Eye (tissue), 1 donor: Measurements from ENCODE around the gene FRMPD2.
"Not testable (repeated sequence)": the region's sequence is repeated elsewhere in the genome, so short reads cannot be mapped to it uniquely, and the experiment has no call there.

Source experiments
- DNase-seq: peaks from one replicate; pipeline ENCODE4 v3.0.0-alpha.2; 2015

The FRMPD2 gene

DNA sequence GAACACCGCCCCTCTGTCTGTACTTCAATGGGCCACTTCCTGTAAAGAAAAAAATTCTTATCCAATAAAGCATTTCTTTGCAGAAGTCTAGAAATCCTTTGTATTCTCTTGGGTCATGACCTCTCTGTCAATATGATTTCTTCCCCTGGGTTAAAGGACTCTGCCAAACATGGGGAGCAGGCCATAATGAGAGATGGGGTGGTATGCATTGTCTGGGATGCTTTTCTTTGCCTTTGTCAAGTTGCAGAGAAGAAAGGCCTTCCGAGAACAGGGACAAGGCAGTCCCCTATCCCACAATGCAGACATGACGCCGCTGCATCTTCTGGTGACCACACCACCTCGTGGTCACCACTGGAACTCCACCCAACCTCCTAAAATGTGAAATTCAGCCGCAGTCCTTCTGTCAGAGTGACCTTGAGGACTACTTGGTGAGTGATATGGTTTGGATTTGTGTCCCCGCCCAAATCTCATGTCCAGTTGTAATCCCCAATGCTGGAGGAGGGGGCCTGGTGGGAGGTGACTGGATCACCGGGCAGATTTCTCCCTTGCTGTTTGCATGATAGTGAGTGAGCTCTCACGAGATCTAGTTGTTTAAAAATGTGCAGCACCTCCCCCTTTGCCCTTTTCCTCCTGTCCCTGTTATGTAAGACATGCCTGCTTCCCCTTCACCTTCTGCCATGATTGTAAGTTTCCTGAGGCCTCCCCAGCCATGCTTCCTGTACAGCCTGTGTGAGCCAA is 15.2 kb upstream of the FRMPD2 start:
- DNase-seq = peak; percentile 89

DNA sequence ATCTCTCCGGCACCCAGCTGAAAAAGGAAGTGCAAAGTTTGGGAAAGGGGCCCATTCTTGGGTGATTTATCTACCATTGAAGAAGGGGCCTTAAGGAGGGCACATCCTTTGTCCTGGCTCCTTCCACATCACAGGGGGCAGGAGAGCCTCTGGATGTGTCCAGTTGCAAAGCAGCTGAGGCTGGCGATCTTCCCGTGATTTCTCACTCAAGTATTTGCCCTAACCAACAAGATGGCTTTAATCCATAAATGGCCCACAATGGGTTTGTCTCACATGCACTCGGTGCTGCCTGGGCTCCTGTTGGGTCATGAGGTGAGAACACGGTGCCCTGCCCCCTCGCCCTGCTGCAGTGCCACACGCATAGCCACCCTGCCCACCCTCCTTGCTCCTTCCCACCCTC is 14.2 kb upstream of the FRMPD2 start:
- no peak for DNase-seq

DNA sequence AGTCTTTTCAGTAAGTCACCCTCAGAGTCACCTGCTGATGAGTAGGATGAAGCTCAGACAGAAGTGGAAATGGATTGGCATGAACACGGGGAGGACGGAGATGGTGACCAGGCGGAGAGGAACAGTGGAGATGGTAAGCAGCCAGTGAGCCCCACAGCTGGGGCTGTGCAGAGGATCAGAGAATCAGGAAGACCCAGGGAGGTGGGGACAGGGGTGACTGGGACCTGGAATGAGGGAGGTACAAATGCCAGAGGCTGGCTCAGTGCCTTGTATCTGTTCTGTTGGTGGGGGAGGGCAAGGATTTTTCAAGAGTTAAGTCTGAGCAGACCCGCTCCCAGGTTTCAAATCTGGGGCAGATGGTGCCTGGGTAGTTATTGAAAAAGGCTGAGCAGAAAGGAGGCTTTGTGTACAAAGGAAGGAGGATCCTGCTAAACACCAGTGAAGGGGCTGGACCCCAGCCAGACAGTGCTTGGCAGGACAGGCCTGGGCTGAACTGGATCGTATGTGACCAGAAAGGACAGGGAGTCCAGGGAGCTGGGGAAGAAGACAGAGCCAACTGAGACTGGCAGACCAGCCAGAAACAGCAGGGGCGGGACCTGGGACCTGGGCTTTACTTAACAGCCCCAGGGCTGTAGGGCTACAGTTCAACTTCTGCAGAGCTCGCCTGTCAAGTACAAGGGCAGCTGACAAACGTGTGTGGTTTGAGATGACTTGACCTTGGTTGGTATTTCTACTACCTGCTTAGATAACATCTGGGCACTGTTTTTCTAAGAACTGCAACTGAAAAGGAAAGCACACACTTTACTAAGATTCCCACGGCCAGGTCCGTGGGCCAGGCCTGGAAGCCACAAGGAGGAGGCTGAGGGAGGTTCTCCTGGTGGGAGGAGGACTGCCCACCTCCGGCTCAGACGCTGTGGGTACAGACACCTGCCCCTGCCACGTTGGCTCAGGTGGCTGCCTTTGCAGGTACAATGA is 13.2 kb upstream of the FRMPD2 start:
- DNase-seq = peak; percentile 35

GRCh38 chr10:48286356-48286755 is 11.9 kb upstream of the FRMPD2 start:
- DNase-seq = no peak

- no peak for DNase-seq
Observed at GRCh38 chr10:48285710-48286109, 11.2 kb upstream of the FRMPD2 start.

DNA sequence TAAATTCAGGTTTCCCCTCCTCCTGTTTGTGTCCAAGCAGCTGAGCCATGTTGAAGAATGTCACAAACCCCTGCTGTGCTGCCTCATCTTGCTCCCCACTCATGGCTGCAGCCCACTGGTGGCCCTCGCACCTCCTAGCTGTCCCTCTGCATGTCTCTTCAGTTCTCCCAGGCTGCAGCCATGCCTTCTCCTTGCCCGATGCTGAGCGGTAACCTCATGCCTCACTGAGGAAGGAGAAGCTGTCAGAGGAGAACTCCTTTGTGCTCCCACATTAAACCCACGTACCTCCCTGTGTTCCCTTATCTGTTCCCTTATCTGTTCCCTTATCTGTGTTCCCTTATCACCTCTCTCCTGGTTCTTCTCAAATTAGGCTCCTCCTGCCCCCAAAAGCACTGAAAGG is 10.3 kb upstream of the FRMPD2 start:
- no peak for DNase-seq

GRCh38 chr10:48284002-48284546 is 9.6 kb upstream of the FRMPD2 start:
- DNase-seq = no peak

DNA sequence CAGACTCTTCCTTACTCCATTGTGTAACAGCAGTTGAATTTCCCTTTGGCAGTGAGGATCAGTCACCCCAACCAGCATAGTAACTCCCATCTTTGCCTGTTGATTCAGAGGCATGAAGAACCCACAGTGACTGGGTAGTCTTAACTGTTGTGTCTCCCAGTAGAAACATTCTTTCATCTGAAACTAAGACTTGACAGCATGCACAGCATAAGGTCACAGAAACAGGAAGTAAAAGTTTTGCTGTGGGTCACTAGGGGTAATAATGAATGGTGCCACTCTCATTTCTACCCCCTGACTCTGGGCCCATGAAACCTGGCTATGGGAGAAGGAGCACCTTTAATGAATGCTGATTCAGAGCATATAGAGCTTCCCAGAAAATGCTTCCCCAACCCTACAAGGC is 8.3 kb upstream of the FRMPD2 start:
- no peak for DNase-seq

GRCh38 chr10:48281697-48282096 is 7.2 kb upstream of the FRMPD2 start:
- DNase-seq = not testable (repeated sequence)

DNA sequence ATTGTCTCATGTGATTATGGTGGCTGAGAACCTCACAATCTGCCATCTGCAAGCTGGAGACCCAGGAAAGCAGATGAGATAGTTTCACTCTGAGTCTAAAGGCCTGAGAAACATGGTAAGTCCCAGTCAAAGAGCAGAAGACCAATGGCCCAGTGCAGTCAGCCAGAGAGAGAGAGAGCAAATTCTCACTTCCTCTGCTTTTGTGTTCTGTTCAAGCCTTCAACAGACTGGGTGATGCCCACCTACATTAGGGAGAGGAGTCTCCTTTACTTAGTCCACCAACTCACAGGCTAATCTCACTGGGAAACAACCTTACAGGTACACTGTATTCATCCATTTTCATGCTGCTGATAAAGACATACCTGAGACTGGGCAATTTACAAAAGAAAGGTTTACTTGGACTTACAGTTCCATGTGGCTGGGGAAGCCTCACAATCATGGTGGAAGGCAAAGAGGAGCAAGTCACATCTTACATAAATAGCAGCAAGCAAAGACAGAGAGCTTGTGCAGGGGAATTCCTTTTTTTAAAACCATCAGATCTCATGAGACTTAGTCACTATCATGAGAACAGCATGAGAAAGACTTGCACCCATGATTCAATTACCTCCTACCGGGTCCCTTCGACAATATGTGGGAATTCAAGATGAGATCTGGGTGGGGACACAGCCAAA is 4.7 kb upstream of the FRMPD2 start:
- DNase-seq = no peak

DNA sequence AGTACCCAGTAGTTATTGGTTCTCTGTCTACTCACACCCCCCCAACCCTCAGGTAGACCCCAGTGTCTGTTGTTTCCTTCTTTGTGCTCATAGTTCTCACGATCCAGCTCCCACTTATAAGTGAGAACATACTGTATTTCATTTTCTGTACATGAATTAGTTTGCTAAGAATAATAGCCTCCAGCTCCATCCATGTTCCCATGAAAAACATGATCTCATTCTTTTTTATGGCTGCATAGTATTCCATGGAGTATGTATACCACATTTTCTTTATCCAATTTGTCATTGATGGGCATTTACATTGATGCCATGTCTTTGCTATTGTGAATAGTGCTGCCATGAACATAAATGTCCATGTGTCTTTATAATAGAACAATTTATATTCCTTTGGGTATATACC is 2.6 kb upstream of the FRMPD2 start:
- DNase-seq = no peak

DNA sequence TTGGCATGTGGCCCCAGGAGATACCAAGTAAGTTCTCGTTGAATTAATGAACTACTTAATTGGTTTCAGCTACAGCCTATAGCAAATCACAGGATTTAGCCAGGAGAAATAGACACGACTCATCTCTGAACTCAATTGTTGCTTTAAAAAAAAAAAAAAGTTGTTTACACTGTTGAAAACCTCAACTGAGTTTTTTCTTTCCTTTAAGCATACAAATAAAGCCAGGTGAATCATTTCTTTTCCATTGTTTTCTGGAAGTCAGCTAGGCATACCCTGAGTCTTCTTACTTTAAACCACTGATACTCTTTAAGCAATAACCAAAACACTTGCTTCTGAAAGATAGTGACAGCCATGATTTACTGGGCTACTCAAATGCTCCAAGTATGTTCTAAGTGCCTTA is 755 bp downstream of the FRMPD2 start:
- DNase-seq = no peak

GRCh38 chr10:48272682-48273081 is 1.8 kb downstream of the FRMPD2 start:
- no peak for DNase-seq

GRCh38 chr10:48271047-48271730 is 3.3 kb downstream of the FRMPD2 start:
- DNase-seq = no peak

DNA sequence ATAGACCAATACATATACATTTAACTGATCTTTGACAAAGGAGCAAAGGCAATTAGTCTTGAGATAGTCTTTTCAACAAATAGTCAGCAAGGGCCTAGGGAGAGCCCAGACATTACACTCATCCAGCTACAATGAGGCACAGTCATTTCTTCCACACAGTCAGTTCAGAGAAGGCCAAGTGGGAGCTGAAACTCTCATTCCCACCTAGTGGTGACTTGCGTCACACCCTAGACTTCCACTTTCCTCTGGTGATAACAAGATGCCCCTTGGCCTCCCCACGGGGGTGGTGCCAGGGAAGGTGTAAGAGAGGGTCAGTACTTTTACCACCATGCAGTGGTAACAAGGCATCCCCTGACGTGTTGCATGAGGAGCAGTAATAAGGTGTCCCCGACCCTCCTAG is 8.0 kb downstream of the FRMPD2 start:
- DNase-seq = no peak

- DNase-seq = no peak
Observed at GRCh38 chr10:48258105-48258504, 16.4 kb downstream of the FRMPD2 start.

- DNase-seq = no peak
Observed at GRCh38 chr10:48257407-48257961, 17.0 kb downstream of the FRMPD2 start.

DNA sequence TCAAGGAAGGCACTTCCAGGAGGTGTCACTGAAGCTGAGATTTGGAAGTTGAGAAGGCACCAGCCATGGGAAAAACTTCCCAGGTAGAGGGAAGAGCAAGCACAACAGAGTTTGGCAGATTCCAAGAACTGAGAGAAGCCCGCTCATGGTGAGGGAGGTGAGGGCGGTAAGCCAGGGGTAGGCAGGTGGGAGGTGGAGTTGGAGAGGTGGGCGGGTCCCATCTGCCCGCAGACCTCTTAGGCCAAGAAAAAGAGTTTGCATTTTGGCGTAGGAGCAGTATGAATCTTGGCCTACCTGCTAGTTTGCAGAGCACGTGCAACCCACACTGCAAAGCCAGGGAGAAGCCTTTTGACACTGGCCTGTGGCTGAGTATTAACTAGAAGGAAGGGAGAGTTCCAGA is 18.8 kb downstream of the FRMPD2 start:
- DNase-seq = no peak

DNA sequence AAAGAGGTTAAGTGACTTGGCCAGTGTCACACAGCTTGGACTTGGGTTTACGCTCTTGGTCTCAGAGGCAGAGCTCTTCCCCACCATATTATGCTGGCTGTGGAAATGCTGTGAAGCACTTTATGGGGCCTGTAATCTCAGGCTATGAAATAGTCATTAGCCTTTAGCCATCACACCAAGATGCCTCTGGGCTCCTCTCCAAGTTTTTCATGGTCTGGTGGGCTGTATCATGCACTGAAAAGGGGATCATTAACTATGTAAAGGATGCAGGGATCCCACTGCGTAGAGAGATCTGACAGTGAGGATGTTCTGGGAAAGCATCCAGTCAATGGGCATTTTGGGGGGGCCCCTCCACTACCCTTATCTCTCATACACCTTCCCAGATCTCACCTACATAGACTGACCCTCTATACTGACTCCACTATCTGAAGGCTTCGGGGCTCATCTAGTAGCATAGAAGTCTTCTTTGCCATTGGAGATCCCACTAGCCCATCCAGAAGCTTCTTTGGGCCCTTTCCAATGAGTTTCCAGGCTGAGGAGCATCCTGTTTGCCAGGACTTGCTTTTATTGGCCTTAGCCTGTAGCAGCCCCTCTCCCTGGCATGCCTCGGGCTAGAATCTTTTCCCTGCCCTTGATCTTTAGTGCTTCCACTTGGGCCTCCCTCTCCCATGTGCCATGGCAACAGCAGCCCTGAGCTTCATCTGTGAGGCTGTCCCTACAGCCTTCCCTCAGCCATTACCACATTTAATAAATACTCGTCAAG is 19.6 kb downstream of the FRMPD2 start:
- no peak for DNase-seq

DNA sequence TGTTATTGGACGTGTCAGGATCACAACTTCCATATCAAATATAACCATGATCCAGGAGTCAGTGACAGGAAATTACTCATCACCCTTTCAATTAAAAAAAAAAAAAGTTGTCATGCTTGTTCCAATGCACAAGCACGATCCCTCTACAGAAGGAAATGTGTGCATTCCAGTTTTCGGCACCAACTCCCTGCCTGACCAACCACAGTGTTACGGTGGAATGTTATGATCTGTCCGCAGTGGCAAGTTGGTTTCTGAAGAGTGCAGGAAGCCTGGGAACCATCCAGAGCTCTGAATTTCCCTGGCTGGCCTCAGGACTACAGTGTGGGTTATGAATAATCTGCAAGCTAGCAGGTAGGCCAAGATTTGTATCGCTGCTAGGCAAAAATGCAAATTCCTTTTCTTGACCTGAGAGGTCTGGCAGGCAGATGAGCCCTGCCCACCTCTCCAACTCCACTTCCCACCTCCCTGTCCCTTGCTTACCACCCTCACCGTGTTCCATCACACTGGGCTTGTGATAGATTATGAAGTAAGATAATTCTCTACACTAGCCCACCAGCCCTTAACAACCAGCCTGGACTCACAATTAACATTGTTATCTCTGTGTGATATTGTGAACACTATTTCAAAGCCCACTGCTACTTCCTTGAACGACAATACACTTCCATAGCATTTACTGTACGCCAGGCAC is 20.4 kb downstream of the FRMPD2 start:
- DNase-seq = no peak

DNA sequence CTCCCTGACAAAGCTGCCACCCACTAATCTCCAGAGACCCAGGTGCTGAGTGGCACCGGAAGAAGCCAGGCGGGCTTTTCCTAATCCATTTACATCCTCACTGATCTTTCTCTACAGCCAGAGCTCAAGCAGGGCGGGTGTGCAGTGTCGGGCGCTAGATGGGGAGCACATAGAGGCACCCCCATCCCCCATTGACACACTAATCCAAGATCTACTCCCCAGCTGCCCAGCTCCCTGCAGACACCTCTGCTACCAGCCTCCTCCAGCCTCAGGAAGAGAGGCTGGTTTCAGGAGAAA is 22.2 kb downstream of the FRMPD2 start:
- no peak for DNase-seq
